Stimulated activated CD4-positive, alpha-beta T cell treated with anti-CD3 and anti-CD28 coated beads, Interleukin-15, amount 100 ng/mL, for 1 hour (primary cell): ENCODE results near the gene DNAJB8.

Source experiments
- DNase-seq, 2 donors: peaks; one replicate each; pipeline ENCODE4 v3.0.0-alpha.2; 2020; ENCODE audit warnings: low read depth in 1 of 2, low spot score in 1 of 2

Gene DNAJB8

DNA sequence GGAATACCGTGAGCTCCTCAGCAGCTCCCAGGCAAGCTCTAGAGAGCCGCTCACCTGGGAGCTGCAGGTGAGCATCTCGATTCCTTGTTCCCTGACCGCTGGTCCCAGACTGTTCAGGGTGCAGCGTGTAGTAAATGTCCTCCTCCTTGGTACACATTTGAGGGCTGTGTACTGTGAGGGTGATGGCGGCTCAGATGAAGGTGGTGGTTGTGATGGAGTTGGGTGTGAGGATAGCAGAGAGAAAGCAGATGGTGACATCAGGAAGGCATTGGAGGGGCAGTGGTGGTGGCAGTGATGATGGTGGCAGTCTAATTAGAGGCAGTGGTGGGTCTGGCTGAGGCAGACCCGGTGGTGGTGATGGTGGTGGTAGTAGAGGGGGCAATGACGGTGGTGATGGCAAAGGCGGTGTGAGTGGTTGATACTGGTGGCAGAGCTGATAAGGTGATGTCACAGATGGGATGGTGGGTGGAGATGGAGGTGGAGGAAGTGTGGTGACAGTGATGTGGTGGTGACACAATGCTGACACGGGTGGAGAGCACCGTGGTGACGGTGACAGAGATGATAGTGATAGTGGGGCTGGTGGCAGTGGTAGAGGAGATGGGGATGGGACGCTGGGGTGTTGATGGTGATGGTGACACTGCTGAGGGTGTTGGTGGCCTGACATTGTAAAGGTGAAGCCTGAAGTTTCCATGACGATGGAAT is at the start of gene DNAJB8:
Gene DNAJB8 (minus strand): TSS at position 51 of the 702 bp plus-strand sequence. CDS start 3,645 bp downstream, outside the sequence.
- no peak for DNase-seq

- DNase-seq, result no peak
Measured at GRCh38 chr3:128515967-128516366, 49.3 kb upstream of the DNAJB8 start.

- no peak for DNase-seq
Measured at GRCh38 chr3:128508852-128509251, 42.2 kb upstream of the DNAJB8 start.

DNA sequence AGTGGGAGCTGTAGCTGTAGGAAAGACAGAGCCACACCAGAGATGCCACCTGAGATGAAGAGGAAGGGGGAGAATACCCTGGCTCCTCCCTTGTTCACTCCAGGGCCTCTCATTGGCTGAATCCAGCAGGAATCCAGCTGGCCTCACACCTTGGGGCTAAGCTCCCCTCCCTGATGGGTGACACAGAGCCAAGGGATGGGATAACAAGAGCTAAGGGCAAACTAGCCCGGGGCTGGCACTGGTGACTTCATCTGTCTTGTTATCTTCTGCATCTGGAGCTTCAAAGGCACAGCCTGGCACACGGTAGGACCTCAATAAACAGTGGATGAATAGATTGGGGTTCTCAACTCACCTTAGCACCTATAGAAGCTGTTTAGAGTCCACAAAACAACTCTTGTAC is 40.1 kb upstream of the DNAJB8 start:
- no peak for DNase-seq

DNA sequence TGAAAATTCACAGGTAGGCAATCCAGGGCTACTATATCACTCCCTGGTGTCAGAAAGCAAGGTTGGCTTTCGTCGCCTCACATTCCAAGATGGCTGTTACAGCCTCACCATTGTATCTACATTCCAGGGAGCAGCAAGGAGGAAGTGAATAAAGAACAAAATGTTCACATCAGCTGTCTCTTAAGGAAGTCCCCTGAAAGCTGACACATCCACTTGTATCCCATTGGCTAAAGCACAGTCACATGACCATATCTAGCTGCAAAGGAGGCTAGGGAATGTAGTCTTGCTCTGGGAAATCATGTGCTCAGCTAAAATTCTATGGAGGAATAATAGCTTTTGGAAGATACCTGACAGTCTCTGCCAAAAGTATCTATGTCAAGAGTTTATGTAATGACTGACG is 39.1 kb upstream of the DNAJB8 start:
- DNase-seq, result no peak

DNA sequence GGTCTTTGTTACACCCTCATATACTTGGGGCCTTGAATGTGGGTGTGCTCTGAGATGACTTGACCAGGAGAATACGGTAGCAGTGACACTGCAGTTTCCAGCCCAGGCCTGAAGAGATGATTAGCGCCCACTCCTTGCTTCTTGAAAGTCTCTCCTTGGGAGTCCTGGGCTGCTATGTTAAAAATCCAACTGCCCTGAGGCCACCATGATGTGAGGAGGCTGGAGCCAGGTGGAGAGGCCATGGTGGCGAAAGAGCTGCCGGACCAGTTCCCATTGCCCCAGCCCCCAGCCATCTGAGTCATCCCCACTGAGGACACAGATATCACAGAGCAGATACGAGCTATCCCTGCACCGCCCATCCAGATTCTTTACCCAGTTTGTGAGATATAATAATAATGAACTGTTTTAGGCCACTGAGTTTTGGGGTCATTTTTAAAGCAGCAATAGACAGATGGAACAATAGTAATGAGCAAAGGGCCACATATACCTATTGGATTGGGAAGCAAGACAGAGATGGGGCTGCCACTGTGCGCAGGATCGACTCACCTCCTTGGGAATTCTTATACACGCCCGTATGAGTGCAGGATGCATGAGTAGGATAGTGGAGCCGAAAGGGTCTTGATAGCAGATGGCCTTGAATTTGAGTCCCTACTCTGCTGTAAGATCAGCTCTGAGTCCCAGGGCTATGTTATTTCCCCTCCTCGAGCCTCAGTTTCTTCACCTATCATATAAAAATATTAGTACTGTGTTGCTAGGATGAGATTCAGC is 38.5 kb upstream of the DNAJB8 start:
- no peak for DNase-seq

GRCh38 chr3:128504533-128504915 is 37.8 kb upstream of the DNAJB8 start:
- no peak for DNase-seq

- no peak for DNase-seq
Measured at GRCh38 chr3:128503751-128504532, 37.3 kb upstream of the DNAJB8 start.

DNA sequence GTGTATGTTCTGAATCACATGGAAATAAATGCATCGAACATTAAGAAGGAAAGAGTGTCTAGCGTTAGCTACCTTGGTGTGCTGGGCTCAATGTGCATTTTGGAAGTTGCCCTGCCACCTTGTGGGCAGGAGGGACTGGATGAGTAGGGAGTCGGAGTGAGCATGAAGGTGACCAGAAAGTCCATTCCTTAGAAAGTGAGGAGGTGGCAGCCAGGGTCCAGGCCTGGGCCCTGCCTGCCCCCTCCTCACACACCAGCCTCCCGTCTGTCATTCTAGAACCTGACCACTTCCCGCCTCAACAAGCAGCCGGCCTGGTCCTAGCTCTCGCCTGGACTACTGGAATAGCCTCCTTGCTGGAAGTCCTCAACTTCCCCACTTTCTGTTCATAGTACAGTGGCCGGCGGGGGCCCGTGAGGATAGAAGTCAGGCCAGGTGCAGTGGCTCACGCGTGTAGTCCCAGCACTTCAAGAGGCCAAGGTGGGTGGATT is 36.5 kb upstream of the DNAJB8 start:
- no peak for DNase-seq

DNA sequence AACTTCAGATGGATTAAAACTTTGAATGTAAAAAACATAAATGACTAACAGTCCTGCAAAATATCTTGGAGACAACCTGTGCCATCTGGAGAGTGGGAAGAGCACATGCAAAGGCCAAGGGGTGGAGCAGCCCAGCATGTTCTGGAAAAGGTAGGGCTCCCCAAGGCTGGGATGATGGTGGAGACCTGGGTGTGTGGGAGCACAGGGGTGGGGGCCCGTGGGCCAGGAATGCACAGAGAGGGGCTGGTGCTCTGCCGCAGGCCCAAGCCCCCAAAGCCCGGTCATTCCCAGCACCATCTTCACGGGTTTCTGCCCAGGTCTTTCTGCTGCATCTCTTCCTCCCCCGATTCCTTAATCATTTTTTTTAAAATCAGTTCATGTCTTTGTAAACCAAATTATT is 36.0 kb upstream of the DNAJB8 start:
- no peak for DNase-seq

DNA sequence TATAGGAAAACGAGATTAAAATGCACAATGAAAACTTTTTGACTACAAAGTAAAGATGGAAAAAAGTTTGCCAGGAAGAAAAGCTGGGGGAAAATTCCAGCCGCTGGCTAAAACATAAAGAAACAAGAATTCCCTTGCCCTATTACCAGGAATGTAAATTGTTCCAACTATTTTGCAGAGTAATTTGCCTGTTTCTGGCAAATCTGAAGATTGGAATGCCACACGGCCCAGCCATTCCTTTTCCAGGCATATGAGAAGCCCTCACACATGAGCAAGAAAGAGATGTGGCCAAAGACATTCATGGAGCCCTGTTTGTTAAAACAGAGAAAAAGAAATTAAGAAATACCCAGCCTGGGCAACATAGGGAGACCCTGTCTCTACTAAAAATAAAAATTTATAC is 34.7 kb upstream of the DNAJB8 start:
- no peak for DNase-seq

DNA sequence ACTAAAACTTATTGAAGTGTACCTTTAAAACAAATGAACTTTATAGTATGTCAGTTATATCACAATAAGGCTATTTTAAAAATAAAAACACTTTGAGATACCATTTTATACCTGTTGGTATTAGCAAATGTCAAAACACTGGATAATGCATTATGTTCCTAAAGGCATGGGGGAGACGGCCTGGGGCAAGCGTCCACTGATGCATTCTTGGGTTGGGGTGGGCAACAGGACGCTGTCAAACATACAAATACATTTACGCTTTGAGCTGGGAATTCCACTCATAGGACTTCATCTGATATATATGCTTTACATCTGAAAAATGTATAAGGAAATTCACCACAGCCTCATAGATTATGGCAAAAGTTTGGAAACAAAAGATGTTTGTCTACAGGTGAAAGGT is 33.9 kb upstream of the DNAJB8 start:
- no peak for DNase-seq

- no peak for DNase-seq
Measured at GRCh38 chr3:128499724-128500275, 33.1 kb upstream of the DNAJB8 start.

GRCh38 chr3:128498901-128499530 is 32.3 kb upstream of the DNAJB8 start:
- no peak for DNase-seq

- DNase-seq, result no peak
Measured at GRCh38 chr3:128498127-128498626, 31.5 kb upstream of the DNAJB8 start.

- DNase-seq, result peak; percentile 51 to 60
Measured at GRCh38 chr3:128497305-128498126, 30.8 kb upstream of the DNAJB8 start.

- DNase-seq, result no peak
Measured at GRCh38 chr3:128496602-128497304, 30.1 kb upstream of the DNAJB8 start.

DNA sequence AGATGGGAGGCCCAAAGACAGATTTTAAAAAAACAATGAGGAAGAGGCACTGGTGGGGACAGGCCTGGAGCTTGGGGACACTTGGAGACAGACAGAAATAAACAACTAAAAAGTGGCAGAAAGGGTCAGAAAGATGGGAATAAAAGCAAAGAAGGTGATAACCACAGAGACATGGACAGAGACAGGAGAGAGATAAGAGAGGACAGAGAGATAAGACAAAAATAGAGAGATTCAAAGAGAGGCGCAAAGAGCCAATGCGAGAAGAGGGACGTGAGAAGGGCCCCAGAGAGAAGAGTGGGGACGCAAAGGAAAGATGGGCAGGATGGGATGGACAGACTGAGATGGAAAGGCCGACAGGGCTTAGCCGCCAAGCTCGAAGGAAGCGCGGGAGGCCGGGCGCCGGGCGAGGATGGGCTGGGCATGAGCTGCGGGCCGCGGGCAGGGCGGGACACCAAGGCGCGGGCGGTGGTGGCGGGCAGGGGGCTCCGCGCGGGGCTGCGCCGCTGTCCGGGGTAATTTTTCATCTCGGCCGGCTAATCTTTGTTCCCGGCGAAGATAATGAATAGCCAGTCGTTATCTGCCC is 29.4 kb upstream of the DNAJB8 start:
- DNase-seq, result no peak

GRCh38 chr3:128495435-128495970 is 28.8 kb upstream of the DNAJB8 start:
- no peak for DNase-seq
